ENCODE measurements around the gene RALGPS1. TPM values are rescaled to one million over a fixed set of nuclear protein-coding genes. Genes with fewer than 3 reads are reported as not detected.
A peak's percentile ranks its signal among the peaks of the same experiment; 100 is the strongest.

RALGPS1 gene
- total RNA-seq, 1 donor from 2014 or later = 15.2 TPM

DNA sequence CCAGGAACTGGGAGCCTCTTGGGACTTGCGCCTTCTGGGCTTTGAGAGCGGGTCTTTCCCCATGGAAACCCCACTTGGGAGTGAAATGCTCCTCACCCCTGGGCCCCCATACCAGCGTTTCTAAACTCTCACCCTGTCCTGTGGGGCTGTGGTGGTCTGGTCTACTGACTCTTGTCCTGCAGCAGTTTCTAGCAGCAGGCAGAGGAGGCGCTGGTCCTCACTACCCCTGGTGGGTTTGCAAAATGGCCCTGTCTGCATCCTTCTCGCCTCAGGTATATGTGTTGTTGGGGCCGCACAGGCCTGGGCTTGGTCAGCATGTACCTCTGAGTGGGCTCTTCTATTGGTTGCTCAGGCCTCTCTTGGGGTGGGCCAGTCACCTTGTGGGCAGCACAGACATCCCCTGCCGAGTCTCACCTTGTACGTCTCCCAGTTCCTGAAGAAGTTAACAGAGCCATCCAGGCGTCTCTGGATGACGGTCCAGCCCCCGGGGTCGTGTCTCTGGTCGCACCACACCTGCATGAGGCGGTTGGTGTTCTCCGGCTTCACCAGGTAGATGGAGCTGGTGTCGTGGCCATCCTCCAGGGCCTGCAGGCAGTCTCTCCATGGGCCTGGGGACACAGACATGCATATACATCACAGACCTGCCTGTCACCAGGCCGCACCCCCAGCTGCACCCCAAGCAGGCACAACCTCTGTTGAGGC is 178.9 kb downstream of the RALGPS1 start:
- intact Hi-C loops (cut with DNase I) = no loop called here
- Histone ChIP-seq H3K4me3 (no peak overlapping the region), H3K4me1 (peaks cover 25% of the 10 kb centered on the region), H3K9me3 (no peaks in the 10 kb centered on the region), H3K27ac (no peak overlapping the region), H3K36me3 (peaks cover 0 to 46% of the 10 kb centered on the region in 2 donors), H3K27me3 (no peaks in the 10 kb centered on the region)
- no peak for TF ChIP-seq POLR2A (IDR thresholded peaks at IDR 0.05)
- TF ChIP-seq, protein P1, sequence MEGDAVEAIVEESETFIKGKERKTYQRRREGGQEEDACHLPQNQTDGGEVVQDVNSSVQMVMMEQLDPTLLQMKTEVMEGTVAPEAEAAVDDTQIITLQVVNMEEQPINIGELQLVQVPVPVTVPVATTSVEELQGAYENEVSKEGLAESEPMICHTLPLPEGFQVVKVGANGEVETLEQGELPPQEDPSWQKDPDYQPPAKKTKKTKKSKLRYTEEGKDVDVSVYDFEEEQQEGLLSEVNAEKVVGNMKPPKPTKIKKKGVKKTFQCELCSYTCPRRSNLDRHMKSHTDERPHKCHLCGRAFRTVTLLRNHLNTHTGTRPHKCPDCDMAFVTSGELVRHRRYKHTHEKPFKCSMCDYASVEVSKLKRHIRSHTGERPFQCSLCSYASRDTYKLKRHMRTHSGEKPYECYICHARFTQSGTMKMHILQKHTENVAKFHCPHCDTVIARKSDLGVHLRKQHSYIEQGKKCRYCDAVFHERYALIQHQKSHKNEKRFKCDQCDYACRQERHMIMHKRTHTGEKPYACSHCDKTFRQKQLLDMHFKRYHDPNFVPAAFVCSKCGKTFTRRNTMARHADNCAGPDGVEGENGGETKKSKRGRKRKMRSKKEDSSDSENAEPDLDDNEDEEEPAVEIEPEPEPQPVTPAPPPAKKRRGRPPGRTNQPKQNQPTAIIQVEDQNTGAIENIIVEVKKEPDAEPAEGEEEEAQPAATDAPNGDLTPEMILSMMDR (IDR thresholded peaks at IDR 0.05) = no peak
- DNase-seq (ENCODE audit: extremely low spot score in 2 of 2) = no peak

DNA sequence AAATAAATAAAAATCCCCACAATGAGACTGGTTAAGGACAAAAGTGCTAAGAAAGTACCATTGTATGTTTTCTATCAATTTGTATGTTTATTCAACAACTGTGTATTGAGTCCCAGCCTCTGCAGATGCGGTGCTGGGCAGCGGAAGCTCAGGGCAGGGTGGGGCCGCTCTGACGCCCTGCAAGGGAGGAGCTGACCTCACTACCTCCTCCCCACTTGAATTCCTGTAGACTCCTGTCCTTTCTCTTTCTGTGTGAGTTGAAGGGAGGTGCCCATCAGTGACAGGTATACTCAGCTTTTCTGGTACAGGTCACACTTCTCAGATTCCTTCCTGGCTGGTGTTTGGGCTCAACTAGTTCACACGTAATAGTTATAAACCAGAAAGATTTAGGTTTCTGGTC is 180.8 kb downstream of the RALGPS1 start:
- H3K4me1 ChIP-seq = peaks cover 35% of the 10 kb centered on the region
- no peaks in the 10 kb centered on the region for H3K9me3 ChIP-seq
- H3K27me3 ChIP-seq = no peaks in the 10 kb centered on the region
- no peak for DNase-seq (ENCODE audit: extremely low spot score in 2 of 2)
- peak in 1 of 2 donors; percentile 34 for TF ChIP-seq POLR2AphosphoS5 (IDR thresholded peaks at IDR 0.05; ENCODE audit: insufficient read depth in 1 of 2, low read depth in 1 of 2)
- TF ChIP-seq, protein P1 (IDR thresholded peaks at IDR 0.05) = no peak
- TF ChIP-seq POLR2A (IDR thresholded peaks at IDR 0.05) = no peak
- intact Hi-C loops (cut with DNase I) = no loop called here
- peaks cover 0 to 35% of the 10 kb centered on the region in 2 donors for H3K36me3 ChIP-seq
- H3K4me3 ChIP-seq = no peak overlapping the region
- H3K27ac ChIP-seq = peak overlapping the region; percentile 60

- Histone ChIP-seq H3K27ac (peak overlapping the region; percentile 60), H3K9me3 (no peaks in the 10 kb centered on the region), H3K4me3 (no peak overlapping the region), H3K4me1 (peaks cover 42% of the 10 kb centered on the region), H3K36me3 (peaks cover 0 to 31% of the 10 kb centered on the region in 2 donors), H3K27me3 (no peaks in the 10 kb centered on the region)
- intact Hi-C loops (cut with DNase I) = no loop called here
- TF ChIP-seq POLR2A (IDR thresholded peaks at IDR 0.05) (no peak), POLR2AphosphoS5 (IDR thresholded peaks at IDR 0.05; ENCODE audit: insufficient read depth in 1 of 2, low read depth in 1 of 2) (no peak)
- TF ChIP-seq, protein P1 (IDR thresholded peaks at IDR 0.05) = no peak
- DNase-seq (ENCODE audit: extremely low spot score in 2 of 2) = no peak
These were observed 181.6 kb downstream of the RALGPS1 start for GRCh38 chr9:127096208-127096607.

- peaks cover 0 to 16% of the 10 kb centered on the region in 2 donors for H3K36me3 ChIP-seq
- DNase-seq (ENCODE audit: extremely low spot score in 2 of 2) = no peak
- intact Hi-C loops (cut with DNase I) = no loop called here
- no peaks in the 10 kb centered on the region for H3K9me3 ChIP-seq
- H3K4me1 ChIP-seq = peaks cover 48% of the 10 kb centered on the region
- no peaks in the 10 kb centered on the region for H3K27me3 ChIP-seq
- H3K27ac ChIP-seq = no peak overlapping the region
- no peak overlapping the region for H3K4me3 ChIP-seq
- TF ChIP-seq, protein P1 (IDR thresholded peaks at IDR 0.05) = no peak
- TF ChIP-seq POLR2A (IDR thresholded peaks at IDR 0.05) (no peak), POLR2AphosphoS5 (IDR thresholded peaks at IDR 0.05; ENCODE audit: insufficient read depth in 1 of 2, low read depth in 1 of 2) (no peak)
These were observed 183.1 kb downstream of the RALGPS1 start for GRCh38 chr9:127097683-127098082.

DNA sequence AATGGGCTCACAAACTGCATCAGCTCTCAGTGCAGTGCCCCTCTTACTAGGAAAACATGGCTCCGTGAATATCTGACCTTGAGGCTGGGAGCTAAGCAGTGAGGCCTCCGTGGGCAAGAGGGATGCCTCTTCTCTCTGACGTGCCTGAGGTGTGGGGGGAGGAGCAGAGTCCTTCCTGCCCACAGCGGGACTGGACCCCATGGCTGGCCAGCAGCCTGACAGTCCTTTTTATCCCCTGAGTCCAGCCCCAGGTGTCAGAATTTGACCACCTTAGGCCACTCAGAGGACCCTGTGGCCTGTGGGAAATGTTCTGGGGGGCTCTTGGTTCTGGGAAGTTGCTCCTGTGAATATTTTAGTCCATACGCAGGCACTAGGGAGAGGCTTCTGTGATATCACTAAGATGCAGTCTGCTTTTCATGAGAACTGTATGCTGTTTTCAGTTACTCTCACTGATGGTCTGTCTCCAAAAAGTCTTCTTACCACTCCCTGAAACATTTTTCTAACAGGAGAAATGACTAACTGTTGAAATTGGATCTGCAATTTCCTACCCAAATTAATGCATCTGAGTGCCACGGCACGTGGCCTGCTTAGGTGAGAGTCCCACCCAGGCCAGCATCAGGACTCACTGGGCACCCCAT is 184.5 kb downstream of the RALGPS1 start:
- H3K27me3 ChIP-seq = no peaks in the 10 kb centered on the region
- intact Hi-C loops (cut with DNase I) = no loop called here
- peak overlapping the region; percentile 46 for H3K27ac ChIP-seq
- no peak for DNase-seq (ENCODE audit: extremely low spot score in 2 of 2)
- TF ChIP-seq POLR2A (IDR thresholded peaks at IDR 0.05) = no peak
- TF ChIP-seq, protein P1 (IDR thresholded peaks at IDR 0.05) = no peak
- no peak for TF ChIP-seq POLR2AphosphoS5 (IDR thresholded peaks at IDR 0.05; ENCODE audit: insufficient read depth in 1 of 2, low read depth in 1 of 2)
- H3K4me3 ChIP-seq = no peak overlapping the region
- H3K9me3 ChIP-seq = no peaks in the 10 kb centered on the region
- peaks cover 51% of the 10 kb centered on the region for H3K4me1 ChIP-seq
- H3K36me3 ChIP-seq = peaks cover 0 to 5% of the 10 kb centered on the region in 2 donors

Data from vagina (tissue), 2 donors.